ENCODE measurements around the gene ZBTB16.

DNA sequence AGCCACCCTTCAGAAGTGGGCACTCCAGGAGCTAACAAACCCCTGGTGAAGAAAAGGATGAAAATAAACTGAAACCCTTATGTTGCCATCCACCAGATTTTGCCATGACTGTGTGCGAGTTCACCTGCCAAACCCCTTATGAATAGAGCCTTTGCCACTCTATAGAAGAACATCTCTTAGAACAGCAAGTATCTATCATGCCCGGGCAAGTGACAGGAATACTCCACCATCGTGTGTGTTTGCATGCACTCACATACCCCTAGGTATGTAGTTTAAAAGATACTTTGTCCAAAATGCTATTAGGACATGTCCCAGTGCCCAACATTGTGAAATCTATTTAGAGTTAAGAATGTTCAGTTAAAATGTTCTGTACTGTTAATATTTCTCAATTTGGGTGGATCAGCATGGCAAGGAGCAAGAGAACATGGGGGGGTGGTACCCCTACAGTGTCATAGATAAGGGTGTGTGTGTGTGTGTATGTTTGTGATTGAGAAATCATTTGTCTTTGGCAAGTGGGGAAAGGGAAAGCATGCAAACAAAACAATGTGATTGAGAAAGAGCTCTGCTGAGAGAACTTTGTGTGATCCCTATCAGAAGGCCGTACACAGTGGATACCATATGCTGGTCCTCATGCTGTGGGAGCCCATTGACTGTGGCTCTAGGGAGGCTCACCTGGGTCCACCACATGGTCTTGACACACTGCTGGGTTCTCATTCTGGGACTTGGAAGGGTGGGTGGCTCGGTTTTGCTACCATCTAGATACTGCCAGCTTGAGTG lies 94.9 kb downstream of the ZBTB16 start:
- TF ChIP-seq, protein P1, sequence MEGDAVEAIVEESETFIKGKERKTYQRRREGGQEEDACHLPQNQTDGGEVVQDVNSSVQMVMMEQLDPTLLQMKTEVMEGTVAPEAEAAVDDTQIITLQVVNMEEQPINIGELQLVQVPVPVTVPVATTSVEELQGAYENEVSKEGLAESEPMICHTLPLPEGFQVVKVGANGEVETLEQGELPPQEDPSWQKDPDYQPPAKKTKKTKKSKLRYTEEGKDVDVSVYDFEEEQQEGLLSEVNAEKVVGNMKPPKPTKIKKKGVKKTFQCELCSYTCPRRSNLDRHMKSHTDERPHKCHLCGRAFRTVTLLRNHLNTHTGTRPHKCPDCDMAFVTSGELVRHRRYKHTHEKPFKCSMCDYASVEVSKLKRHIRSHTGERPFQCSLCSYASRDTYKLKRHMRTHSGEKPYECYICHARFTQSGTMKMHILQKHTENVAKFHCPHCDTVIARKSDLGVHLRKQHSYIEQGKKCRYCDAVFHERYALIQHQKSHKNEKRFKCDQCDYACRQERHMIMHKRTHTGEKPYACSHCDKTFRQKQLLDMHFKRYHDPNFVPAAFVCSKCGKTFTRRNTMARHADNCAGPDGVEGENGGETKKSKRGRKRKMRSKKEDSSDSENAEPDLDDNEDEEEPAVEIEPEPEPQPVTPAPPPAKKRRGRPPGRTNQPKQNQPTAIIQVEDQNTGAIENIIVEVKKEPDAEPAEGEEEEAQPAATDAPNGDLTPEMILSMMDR (IDR thresholded peaks at IDR 0.05), result no peak
- TF ChIP-seq POLR2AphosphoS5 (IDR thresholded peaks at IDR 0.05), result peak; percentile 79 to 86 (median 84)
- TF ChIP-seq POLR2A (IDR thresholded peaks at IDR 0.05), result no peak

All from sigmoid colon (tissue), 4 donors.